ENCODE data around the gene PTRH2. TPM values are rescaled to one million over a fixed set of nuclear protein-coding genes. Genes with fewer than 3 reads are reported as not detected.

PTRH2 gene
- total RNA-seq, 1 donor from 2014 or later: 25.8 TPM

- DNase-seq (ENCODE audit: low spot score): no peak
Measured at GRCh38 chr17:59719526-59719925, 12.3 kb upstream of the PTRH2 start.

GRCh38 chr17:59716427-59716826, 9.2 kb upstream of the PTRH2 start:
- DNase-seq (ENCODE audit: low spot score): no peak

GRCh38 chr17:59714255-59714654, 7.0 kb upstream of the PTRH2 start:
- no peak for DNase-seq (ENCODE audit: low spot score)

GRCh38 chr17:59712862-59713261, 5.6 kb upstream of the PTRH2 start:
- DNase-seq (ENCODE audit: low spot score): no peak

- DNase-seq (ENCODE audit: low spot score): no peak
Measured at GRCh38 chr17:59711936-59712335, 4.7 kb upstream of the PTRH2 start.

- no peak for DNase-seq (ENCODE audit: low spot score)
Measured at GRCh38 chr17:59707971-59708430, 771 bp upstream of the PTRH2 start.

GRCh38 chr17:59702304-59702703, 4.9 kb downstream of the PTRH2 start:
- DNase-seq (ENCODE audit: low spot score): no peak

GRCh38 chr17:59699786-59700185, 7.4 kb downstream of the PTRH2 start:
- DNase-seq (ENCODE audit: low spot score): no peak

- no peak for DNase-seq (ENCODE audit: low spot score)
Measured at GRCh38 chr17:59699218-59699617, 8.0 kb downstream of the PTRH2 start.

- no peak for DNase-seq (ENCODE audit: low spot score)
Measured at GRCh38 chr17:59698143-59698542, 9.1 kb downstream of the PTRH2 start.

GRCh38 chr17:59696682-59697277, 10.4 kb downstream of the PTRH2 start:
- DNase-seq (ENCODE audit: low spot score): no peak

GRCh38 chr17:59695945-59696681, 11.1 kb downstream of the PTRH2 start:
- DNase-seq (ENCODE audit: low spot score): no peak

GRCh38 chr17:59694344-59694743, 12.9 kb downstream of the PTRH2 start:
- no peak for DNase-seq (ENCODE audit: low spot score)

- no peak for DNase-seq (ENCODE audit: low spot score)
Measured at GRCh38 chr17:59693582-59693981, 13.6 kb downstream of the PTRH2 start.

GRCh38 chr17:59688496-59688895, 18.7 kb downstream of the PTRH2 start:
- DNase-seq (ENCODE audit: low spot score): no peak

- no peak for DNase-seq (ENCODE audit: low spot score)
Measured at GRCh38 chr17:59688008-59688407, 19.2 kb downstream of the PTRH2 start.

GRCh38 chr17:59684967-59685366, 22.3 kb downstream of the PTRH2 start:
- no peak for DNase-seq (ENCODE audit: low spot score)

GRCh38 chr17:59683283-59683682, 23.9 kb downstream of the PTRH2 start:
- DNase-seq (ENCODE audit: low spot score): no peak

- DNase-seq (ENCODE audit: low spot score): no peak
Measured at GRCh38 chr17:59680314-59680713, 26.9 kb downstream of the PTRH2 start.

GRCh38 chr17:59678918-59679317, 28.3 kb downstream of the PTRH2 start:
- no peak for DNase-seq (ENCODE audit: low spot score)

GRCh38 chr17:59676716-59677115, 30.5 kb downstream of the PTRH2 start:
- DNase-seq (ENCODE audit: low spot score): no peak

GRCh38 chr17:59675231-59675630, 32.0 kb downstream of the PTRH2 start:
- DNase-seq (ENCODE audit: low spot score): no peak

- DNase-seq (ENCODE audit: low spot score): no peak
Measured at GRCh38 chr17:59671386-59671785, 35.8 kb downstream of the PTRH2 start.

GRCh38 chr17:59669944-59670343, 37.3 kb downstream of the PTRH2 start:
- no peak for DNase-seq (ENCODE audit: low spot score)

All from ureter (tissue), 1 donor.